ENCODE data around the gene BBS9. TPM values are rescaled to one million over a fixed set of nuclear protein-coding genes. Genes with fewer than 3 reads are reported as not detected.
A peak's percentile ranks its signal among the peaks of the same experiment; 100 is the strongest.

BBS9 gene
- total and polyA plus RNA-seq, 2 experiments from 2014 or later = 27.2 to 66.1 TPM

GRCh38 chr7:33128631-33128989 lies 754 bp upstream of the BBS9 start:
- no peak for DNase-seq (ENCODE audit: low spot score)
- H3K27ac ChIP-seq (ENCODE audit: low read depth) = no peak overlapping the region

GRCh38 chr7:33129806-33130153 lies 416 bp downstream of the BBS9 start:
- no peaks in the 10 kb centered on the region for H3K27me3 ChIP-seq (ENCODE audit: insufficient read depth)
- H3K4me1 ChIP-seq (ENCODE audit: insufficient read depth) = peaks cover 6% of the 10 kb centered on the region; the same call in 1 of the 2 replicates
- Mint-ChIP-seq H3K4me1 (peaks cover 8% of the 10 kb centered on the region), H3K36me3 (ENCODE audit: low read depth) (no peaks in the 10 kb centered on the region), H3K4me3 (peak overlapping the region; percentile 98), H3K9me3 (no peaks in the 10 kb centered on the region), H3K27me3 (ENCODE audit: insufficient read depth, low read depth, poor library complexity) (no peaks in the 10 kb centered on the region), H3K27ac (peak overlapping the region; percentile 91)
- no peaks in the 10 kb centered on the region for H3F3A ChIP-seq (replicated peaks; ENCODE audit: low read depth)
- no peaks in the 10 kb centered on the region for H3K79me2 ChIP-seq (replicated peaks; ENCODE audit: insufficient read depth)
- H3K4me2 ChIP-seq = peak overlapping the region; percentile 91
- H4K20me1 ChIP-seq (replicated peaks; ENCODE audit: insufficient read depth) = no peaks in the 10 kb centered on the region
- ATAC-seq (no peak), DNase-seq (ENCODE audit: low spot score) (no peak)
- H3K9me2 ChIP-seq (ENCODE audit: insufficient read depth) = no peaks in the 10 kb centered on the region
- H3K4me3 ChIP-seq = peak overlapping the region; percentile 76
- TF ChIP-seq NANOG (IDR thresholded peaks at IDR 0.05; ENCODE audit: borderline replicate concordance) (no peak), CREB1 (CRISPR knock-in tag; IDR thresholded peaks at IDR 0.05; ENCODE audit: low read depth) (no peak), CTCF (conservative IDR thresholded peaks at IDR 0.05; ENCODE audit: low read depth in 2 of 2) (no peak), STAT1 (IDR thresholded peaks at IDR 0.05; ENCODE audit: unreplicated experiment) (no peak), JUNB (IDR thresholded peaks at IDR 0.05; ENCODE audit: unreplicated experiment) (no peak), ZNF114 (CRISPR knock-in tag; IDR thresholded peaks at IDR 0.05) (no peak), EZH2phosphoT487 (IDR thresholded peaks at IDR 0.05; ENCODE audit: unreplicated experiment) (no peak)
- no peaks in the 10 kb centered on the region for H3K36me3 ChIP-seq (ENCODE audit: insufficient read depth)
- H3K27ac ChIP-seq (ENCODE audit: low read depth) = no peak overlapping the region
- H2AFZ ChIP-seq = peak overlapping the region; percentile 99

More at GRCh38 chr7:33128631-33128989, 754 bp upstream of the BBS9 start:
- TF ChIP-seq REST (IDR thresholded peaks at IDR 0.05; ENCODE audit: unreplicated experiment) (no peak), NANOG (IDR thresholded peaks at IDR 0.05; ENCODE audit: borderline replicate concordance) (no peak), ETS1 (IDR thresholded peaks at IDR 0.05) (no peak), ZNF331 (CRISPR knock-in tag; IDR thresholded peaks at IDR 0.05; ENCODE audit: low read depth) (no peak), STAT1 (IDR thresholded peaks at IDR 0.05; ENCODE audit: unreplicated experiment) (no peak), CREB1 (CRISPR knock-in tag; IDR thresholded peaks at IDR 0.05; ENCODE audit: low read depth) (no peak), ZNF114 (CRISPR knock-in tag; IDR thresholded peaks at IDR 0.05) (no peak), JUNB (IDR thresholded peaks at IDR 0.05; ENCODE audit: unreplicated experiment) (no peak), EZH2 (IDR thresholded peaks at IDR 0.05; ENCODE audit: low read depth, unreplicated experiment) (no peak), EZH2phosphoT487 (IDR thresholded peaks at IDR 0.05; ENCODE audit: unreplicated experiment) (no peak)
- peaks cover 6% of the 10 kb centered on the region; the same call in 1 of the 2 replicates for H3K4me1 ChIP-seq (ENCODE audit: insufficient read depth)
- Mint-ChIP-seq H3K4me1 (peaks cover 8% of the 10 kb centered on the region), H3K9me3 (no peaks in the 10 kb centered on the region), H3K27me3 (ENCODE audit: insufficient read depth, low read depth, poor library complexity) (no peaks in the 10 kb centered on the region), H3K36me3 (ENCODE audit: low read depth) (no peaks in the 10 kb centered on the region), H3K4me3 (peak overlapping the region; percentile 98), H3K27ac (no peak overlapping the region)
- no peak for ATAC-seq
- peak overlapping the region; percentile 82 for H3K4me2 ChIP-seq
- H4K20me1 ChIP-seq (replicated peaks; ENCODE audit: insufficient read depth) = no peaks in the 10 kb centered on the region
- peak overlapping the region; percentile 76 for H3K4me3 ChIP-seq
- peak overlapping the region; percentile 96 for H2AFZ ChIP-seq
- no peaks in the 10 kb centered on the region for H3K9me2 ChIP-seq (ENCODE audit: insufficient read depth)
- no peaks in the 10 kb centered on the region for H3F3A ChIP-seq (replicated peaks; ENCODE audit: low read depth)
- no peaks in the 10 kb centered on the region for H3K27me3 ChIP-seq (ENCODE audit: insufficient read depth)
- H3K79me2 ChIP-seq (replicated peaks; ENCODE audit: insufficient read depth) = no peaks in the 10 kb centered on the region
- no peaks in the 10 kb centered on the region for H3K36me3 ChIP-seq (ENCODE audit: insufficient read depth)

All from GM23338 (cell line).